Activated CD8-positive, alpha-beta memory T cell treated with anti-CD3 and anti-CD28 coated beads for 24 hours (primary cell): ENCODE results near the gene ZFPM1.

Source experiments
- DNase-seq: peaks from one replicate; pipeline ENCODE4 v3.0.0-alpha.2; 2020

Gene ZFPM1

DNA sequence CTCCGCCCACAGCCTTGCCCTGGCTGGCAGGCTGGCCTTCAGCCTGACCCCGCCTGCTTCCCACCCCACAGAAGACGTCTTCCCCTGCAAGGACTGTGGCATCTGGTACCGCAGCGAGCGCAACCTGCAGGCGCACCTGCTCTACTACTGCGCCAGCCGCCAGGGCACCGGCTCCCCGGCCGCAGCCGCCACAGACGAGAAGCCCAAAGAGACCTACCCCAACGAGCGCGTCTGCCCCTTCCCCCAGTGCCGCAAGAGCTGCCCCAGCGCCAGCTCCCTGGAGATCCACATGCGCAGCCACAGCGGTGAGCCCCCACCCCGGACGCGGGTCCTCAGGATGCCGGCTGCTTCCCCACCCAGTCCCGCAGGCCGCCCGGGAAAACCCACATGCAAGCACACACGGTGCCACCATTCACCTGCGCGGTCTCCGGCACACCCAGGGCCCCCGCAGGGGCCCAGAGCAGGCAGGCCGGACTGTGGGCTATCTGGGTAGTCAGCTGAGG lies 78.9 kb downstream of the ZFPM1 start:
- DNase-seq = no peak

DNA sequence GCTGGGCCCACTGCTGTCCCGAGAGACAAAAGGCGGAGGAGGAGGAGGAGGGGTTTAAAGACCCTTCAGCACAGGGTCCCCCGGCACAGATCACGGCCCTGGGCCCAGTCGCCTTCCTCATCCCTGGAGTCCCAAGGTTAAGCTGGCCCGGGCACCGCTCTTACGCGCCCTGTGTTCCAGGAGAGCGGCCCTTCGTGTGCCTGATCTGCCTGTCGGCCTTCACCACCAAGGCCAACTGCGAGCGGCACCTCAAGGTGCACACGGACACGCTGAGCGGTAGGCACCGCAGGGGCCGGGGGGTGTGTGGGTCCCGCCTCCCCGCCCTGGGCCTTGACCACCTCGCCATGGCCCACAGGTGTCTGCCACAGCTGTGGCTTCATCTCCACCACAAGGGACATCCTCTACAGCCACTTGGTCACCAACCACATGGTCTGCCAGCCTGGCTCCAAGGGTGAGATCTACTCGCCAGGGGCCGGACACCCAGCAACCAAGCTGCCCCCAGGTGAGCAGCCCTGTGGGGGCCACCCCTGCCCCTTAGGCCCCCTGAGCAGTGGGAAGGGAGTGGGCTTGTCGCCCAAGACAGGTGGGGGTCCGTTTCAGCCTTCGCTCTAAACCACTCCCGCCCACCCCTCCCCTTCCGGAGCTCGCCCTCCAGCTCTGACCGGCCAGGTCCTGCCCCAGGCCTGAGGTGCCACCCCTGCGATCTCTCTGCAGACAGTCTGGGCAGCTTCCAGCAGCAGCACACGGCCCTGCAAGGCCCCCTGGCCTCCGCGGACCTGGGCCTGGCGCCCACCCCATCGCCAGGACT lies 79.6 kb downstream of the ZFPM1 start:
- no peak for DNase-seq

DNA sequence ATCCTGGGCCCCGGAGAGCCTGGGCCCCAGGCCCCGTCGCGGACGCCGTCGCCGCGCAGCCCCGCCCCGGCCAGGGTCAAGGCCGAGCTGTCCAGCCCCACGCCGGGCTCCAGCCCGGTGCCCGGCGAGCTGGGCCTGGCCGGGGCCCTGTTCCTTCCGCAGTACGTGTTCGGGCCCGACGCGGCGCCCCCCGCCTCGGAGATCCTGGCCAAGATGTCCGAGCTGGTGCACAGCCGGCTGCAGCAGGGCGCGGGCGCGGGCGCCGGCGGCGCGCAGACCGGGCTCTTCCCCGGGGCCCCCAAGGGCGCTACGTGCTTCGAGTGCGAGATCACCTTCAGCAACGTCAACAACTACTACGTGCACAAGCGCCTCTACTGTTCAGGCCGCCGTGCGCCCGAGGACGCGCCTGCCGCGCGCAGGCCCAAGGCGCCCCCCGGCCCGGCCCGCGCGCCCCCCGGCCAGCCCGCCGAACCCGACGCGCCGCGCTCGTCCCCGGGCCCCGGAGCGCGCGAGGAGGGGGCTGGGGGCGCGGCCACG lies 80.4 kb downstream of the ZFPM1 start:
- DNase-seq = no peak

DNA sequence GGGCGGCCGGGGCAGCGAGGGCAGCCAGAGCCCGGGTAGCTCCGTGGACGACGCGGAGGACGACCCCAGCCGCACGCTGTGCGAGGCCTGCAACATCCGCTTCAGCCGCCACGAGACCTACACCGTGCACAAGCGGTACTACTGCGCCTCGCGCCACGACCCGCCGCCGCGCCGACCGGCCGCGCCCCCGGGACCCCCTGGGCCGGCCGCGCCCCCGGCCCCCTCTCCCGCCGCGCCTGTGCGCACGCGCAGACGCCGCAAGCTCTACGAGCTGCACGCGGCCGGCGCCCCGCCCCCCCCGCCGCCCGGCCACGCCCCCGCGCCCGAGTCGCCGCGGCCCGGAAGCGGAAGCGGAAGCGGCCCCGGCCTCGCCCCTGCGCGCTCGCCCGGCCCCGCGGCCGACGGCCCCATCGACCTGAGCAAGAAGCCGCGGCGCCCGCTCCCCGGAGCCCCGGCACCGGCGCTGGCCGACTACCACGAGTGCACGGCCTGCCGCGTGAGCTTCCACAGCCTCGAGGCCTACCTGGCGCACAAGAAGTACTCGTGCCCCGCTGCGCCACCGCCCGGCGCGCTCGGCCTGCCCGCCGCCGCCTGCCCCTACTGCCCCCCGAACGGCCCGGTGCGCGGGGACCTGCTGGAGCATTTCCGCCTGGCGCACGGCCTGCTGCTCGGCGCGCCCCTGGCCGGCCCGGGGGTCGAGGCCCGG lies 81.0 kb downstream of the ZFPM1 start:
- DNase-seq = peak; percentile 93

DNA sequence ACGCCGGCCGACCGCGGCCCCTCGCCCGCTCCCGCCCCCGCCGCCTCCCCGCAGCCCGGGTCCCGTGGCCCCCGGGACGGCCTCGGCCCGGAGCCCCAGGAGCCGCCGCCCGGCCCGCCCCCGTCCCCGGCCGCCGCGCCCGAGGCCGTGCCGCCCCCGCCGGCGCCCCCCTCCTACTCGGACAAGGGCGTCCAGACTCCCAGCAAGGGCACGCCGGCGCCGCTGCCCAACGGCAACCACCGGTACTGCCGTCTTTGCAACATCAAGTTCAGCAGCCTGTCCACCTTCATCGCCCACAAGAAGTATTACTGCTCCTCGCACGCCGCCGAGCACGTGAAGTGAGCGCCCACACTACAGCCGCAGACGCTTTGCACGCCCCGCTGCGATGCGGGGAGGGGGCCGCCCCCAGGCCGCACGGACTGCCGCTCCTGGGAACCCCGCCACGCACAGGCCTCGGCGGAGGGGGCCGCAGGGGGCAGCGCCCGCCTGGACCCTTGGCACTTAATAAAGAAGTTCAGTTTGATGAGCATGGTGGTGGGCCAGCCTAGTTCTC lies 81.6 kb downstream of the ZFPM1 start:
- peak; percentile 79 for DNase-seq

DNA sequence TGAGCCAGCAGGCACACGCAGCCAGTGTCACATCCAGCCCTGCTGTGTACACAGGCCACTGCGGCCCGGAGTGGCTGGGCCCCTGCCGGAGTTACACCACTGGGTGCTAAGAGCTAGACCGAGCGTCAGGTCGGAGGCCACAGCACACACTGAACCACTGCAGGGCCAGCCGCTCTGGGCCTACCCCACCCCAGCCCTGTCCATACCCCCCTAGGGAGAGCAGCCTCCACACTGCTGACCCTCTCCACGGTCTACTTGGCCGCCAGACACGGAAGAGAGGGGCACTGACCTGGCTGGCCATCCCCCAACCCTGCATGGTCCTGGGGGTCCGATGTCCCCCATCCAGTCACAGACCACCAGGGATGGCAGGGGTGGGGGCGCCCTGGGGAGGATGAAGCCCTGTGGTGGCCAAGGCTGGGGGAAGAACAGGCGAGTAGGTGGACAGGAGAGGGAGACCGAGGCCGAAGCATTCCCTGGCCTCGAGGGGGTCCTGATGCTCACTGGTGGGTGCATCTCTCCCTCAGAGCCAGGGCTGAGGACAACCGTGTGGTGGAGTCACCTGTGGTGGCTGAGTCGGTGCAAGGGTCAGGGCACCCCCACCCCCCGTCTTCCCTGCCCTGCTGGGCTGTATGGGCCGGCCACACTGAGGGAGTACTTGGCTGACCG lies 82.2 kb downstream of the ZFPM1 start:
- DNase-seq = no peak

DNA sequence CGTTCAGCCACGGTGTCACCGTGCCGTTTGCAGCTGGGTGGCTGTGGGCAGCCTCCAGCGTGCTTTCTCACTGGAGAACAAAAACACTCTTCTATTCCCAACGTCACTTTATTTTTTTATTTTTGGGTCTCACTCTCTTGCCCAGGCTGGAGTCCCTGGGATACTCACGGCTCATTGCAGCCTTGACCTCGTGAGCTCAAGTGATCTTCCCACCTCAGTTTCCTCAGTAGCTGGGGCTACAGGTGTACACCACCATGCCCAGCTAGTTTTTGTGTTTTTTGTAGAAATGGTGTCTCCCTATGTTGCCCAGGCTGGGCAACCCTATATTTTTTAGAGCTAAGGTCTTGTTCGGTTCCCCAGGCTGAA lies 82.8 kb downstream of the ZFPM1 start:
- no peak for DNase-seq

DNA sequence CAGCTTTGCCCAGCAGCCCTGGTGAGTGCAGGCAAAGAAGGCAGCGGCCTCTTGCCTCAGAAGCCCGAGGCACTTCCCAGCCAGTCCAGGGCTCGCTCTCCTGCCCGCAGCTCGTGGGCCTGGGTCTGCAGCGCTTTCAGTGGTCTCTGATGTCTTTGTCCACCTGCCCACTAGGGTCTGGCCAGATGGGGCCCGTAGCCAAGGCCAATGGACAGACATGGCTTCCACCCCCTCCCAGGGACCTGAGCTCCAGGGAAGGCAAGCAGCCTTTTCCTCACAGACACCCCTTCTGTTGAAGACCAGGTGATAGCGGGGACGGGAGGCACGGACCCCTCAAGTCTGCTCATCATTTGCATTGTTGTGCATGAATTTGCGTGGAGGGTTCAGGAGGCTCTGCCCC lies 83.4 kb downstream of the ZFPM1 start:
- DNase-seq = no peak

DNA sequence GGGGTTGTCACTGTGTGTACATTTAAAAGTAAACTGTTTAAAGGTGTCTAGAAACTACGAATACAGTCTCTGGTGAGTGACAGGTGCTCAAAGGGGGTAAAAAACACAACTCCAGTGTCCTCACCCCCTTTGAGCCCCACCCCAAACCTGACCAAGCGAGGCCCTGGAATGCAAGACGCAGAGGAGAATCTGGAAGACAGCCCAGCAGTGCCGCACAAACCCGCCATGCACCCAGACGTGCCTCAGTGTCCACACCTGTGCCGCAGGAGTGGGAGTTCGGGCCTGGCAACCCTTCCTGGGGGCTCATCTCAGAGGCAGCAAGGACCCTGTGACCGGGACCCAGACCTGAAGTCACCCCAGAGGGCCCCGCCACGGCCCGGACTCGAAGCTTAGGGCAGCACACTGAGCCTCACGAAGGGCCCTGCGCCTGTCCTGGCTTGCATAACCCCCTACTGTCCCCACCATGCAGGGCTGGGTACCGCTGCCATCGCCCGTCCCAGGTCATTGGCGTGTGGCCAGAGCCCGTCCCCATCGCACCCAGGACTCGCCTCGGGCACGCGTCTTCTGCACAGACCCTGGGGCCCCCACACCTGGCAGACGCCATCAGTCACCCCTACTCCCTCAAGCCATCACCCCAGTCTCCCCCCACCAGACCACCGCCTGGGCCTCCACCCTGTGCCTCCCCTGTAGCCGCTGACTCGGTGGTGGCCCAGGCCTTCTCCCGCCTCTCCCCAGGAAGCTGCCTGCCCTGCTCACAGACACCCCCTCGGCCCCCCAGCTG lies 84.1 kb downstream of the ZFPM1 start:
- no peak for DNase-seq

DNA sequence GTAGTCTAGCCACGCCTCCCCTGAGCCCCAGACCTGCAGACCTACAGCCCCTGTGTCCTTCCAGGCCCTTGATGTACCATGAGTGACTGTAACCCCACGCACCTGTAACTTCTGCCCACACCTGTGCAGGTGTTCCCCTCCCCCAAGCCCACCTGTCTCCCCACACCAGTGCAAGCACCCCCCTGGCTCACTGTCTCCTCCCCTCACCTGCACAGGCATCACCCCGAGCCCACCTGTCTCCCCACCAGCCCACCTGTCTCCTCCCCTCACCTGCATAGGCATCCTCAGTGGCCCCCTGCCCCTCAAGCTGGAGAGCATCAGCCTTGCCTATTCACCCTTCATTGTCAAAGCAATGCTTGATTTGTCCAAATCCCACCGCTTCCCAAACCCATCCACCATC lies 84.8 kb downstream of the ZFPM1 start:
- no peak for DNase-seq

DNA sequence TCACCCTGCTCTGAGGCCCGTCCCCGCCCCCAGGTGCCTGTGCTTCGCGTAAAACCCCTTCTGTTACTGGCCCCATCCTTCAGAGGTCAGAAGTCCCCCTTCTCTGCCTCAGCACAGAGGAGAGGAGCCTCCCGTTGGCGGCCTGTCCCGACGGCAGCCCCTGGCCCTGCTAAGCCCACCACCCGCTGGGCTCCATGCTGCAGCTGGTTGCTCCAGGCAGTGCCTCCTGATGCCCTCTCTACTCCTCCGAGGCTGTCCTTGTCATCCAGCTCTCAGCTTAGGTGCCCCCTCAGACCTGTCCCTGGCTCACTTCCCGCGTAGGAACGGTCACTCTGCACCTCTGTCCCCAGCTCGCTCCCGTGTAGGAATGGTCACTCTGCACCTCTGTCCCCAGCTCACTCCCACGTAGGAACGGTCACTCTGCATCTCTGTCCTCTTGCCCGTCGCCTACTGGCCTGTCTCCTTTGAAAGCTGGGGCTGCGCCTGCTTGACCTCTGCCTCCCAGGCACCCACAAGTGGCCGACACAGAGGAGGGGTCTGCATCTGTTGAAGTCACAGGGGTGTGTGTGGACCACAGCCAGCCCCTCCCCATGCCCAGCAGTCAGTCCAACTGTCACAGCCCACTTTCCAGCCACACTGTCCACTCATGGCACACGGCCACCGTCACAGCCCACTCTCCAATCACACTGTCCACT lies 85.4 kb downstream of the ZFPM1 start:
- DNase-seq = no peak

DNA sequence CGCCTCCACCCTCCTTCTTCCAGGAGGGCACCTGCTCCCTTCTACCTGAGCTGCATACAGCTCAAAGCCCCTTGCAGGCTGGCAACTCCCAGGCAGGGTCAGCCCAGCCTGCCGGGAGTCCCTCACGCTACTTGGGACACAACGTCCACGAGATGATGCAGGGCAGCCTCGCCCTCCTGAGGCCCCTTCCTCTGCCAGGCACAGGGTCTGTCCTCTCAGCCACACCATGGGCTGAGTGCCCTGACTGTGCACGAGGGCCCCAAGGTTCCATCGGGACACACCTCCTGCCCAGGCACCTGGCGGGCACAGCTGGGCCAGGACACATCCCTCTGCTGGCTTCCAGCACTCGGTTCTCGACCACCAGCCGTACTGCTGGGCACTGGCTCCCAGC lies 86.2 kb downstream of the ZFPM1 start:
- DNase-seq = no peak

DNA sequence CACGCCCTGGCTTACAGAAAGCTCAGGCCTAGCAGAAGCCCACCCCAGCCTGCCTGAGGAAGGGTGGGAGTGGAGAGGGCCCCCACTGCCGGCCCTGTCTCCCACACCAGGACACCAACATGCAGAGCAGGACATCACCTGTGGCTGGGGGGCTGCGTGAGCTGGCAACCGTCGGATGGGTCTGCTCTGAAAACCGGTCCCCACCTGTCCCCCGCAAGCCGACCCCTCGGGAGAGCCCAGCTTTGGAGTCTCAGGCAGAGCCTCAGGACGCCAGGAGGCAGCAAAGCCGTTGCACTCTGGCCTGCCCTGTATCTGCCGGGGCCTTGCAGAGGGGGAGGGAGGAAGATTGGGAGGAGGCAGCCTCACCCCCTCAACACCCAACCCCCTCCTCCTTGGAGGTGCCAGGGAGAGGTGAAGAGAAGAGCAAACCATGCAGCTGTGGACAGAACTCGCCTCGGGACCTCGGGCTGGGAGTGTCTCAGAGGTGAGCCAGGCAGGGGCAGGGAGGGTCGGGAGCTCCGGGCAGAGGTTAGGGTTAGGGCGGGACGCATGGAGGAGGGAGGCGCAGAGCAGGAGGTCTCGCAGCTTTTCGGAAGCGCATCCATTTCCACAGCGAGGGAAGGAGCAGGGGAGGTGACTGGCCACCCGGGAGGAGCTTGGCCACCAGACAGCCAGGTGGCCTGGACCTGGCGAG lies 86.7 kb downstream of the ZFPM1 start:
- no peak for DNase-seq

DNA sequence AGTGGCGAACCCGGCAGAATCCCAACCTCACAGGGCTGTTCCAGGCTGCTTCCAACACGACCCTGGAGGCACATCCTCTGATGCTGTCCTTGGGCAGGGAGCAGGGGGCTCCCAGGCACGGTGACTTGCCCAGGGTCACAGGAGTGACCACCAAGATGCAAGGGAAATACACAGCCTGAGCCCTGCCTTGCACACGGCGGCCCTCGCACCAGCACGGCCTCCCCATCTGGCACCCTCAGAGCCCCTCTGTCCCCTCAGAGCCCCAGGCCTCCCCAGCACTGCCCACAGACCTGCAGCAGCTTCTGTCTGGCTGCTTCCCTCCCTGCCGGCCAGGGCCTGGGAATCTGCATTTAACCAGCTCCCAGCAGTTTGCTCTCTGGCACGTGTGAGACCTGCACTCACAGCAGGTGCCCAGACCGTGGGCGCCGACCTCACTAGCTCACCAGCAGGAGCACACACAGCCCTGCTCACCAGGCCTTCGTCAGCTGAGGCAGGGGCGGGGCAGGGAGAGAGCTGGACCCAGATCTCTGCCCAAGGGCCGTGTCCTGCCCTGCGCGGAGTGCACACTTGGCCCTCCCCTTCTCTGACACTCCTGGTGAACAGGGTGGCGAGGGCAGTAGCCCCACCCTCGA lies 87.4 kb downstream of the ZFPM1 start:
- DNase-seq = no peak

DNA sequence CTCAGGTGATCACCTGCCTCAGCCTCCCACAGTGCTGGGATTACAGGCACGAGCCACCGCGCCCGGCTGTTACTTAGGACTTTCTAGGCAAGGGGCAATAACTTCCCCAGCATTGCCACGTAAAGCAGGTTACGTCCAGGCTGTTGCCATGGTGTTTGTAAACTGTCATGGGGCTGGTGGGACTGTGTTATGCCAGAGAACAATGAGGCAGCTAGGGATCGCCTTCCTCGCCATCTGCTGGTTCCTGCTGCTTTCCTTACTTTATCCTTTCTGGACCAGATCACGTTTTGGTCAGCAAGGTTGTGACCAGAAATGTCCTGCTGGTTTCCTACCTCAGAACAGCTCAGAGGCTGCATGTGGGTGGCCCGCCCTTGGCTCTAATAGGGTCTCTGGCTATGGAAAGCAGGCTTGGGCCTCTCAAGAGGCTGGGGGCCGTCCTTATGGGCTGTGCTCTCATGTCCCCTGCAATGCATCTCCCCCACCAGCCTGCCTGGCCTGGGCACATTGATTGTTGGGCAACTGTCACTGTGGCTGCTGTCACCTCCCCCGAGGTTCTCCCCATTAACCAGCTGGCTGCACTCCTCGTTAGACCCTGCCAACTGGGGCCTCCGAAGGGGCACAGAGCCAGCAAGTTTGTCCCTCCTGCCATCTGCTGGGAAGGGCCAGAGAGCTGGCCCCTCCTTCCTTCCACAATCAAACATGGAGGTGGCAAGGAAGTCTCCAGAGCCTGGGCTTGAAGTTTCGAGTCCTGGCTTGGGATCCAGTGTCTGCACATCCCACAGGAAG lies 88.9 kb downstream of the ZFPM1 start:
- DNase-seq = no peak

DNA sequence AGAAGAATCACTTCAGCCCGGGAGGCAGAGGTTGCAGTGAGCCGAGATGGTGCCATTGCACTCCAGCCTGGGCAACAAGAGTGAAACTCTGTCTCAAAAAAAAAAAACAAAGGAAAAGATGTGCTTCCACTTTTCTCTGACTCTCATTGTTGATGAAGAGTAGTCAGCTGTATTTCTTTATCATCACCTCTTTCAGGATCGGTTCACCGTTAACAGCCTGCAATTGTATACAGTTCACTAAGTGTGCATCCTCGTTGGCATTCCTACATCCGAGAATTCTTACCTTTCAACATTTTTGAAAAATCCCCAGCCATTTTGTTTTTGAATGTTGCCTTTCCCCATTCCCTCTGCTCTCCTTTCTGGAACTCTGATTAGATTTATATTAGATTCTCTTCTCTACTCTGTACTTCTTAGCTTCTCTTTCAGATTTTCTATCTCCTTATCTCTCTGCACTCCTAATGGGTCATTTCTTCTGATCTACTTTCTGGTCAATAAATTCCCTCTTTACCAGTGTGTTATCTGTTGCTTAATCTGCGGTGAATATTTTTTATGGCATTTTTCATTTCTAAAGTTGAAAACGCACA lies 90.2 kb downstream of the ZFPM1 start:
- no peak for DNase-seq

DNA sequence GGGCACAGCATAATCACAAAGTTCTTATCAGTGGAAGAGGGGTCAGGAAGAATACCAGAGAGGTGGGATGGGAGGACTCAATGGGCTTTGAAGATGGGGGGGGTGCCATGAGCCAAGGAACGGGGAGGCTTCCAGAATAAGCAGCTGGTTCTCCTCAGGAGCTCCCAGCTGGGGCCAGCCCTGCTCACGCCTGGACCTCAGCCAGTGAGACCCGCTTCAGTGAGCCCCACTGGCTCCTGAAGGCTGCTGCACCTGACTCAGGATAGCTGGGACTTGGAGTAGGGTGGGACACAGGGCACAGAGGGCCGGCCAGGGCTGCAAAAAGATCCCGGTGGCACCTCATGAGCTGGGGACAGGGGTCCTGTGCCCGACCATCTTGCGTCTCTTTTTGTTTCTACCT lies 92.7 kb downstream of the ZFPM1 start:
- DNase-seq = no peak

DNA sequence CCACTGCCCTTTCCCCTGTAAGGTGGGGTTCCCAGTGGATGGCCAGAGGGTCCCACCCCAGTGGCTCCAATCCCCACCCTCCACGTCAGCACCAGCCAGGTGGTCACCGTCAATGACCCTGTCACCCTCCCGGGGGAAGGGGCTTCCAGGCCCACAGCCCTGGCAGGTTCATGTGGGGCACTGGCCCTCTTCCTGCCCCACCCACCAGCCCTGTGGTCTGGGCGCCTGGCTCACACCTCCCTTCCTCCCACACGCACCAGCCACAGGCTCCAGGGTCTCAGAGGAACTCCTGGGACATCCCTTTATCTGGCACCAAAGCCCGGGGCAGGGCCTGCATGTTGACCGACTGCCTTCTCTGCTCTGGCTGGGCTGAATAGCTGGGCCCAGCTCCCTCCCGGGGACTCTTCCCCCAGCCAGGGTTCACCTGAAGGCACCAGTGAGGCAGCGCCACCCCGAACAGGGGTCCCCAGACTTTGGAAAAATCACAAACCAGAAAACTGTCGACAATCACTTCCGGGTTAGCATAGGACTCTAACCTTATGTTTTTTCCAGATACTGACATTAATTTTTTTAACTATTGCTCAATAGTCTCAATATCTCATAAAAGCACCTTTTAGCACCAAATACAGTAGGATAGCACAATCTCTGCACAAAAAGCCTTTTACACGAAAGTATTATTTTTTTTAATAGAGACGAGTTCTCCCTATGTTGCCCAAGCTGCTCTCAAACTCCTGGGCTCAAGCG lies 95.2 kb downstream of the ZFPM1 start:
- no peak for DNase-seq

DNA sequence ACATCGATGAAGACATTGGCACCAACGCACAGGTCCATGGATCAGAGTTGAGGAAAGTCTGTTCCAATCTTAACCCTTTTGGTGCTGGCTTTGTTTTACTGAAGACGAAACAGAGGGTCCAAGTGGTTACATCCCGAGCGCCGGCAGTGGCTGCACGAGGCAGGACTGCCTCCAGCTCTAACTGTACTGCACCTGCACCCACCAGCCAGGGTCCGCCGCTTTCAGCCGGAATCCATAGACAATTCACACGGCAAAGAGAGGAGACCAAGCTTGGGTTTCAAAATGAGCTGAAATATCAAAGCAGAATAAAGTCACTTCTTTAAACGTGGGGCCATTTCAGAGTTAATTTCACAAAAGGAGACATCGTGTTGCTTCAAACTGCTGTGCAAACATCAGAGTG lies 95.9 kb downstream of the ZFPM1 start:
- no peak for DNase-seq
